H1 (cell line): ENCODE results near the gene TMEM130. TPM values are rescaled to one million over a fixed set of nuclear protein-coding genes. Genes with fewer than 3 reads are reported as not detected.

Source experiments
- CTCF ChIA-PET: fragments of 300-600 bp; sonication (Branson Sonifier 250); formaldehyde crosslinking; loops from one replicate; lab custom pipeline; 2021; ENCODE audit not compliant: partially characterized antibody; lab: Charles Lee
- POLR2A ChIA-PET: fragments of 300-600 bp; sonication (Branson Sonifier 250); formaldehyde crosslinking; loops from one replicate; lab custom pipeline; 2021; ENCODE audit warnings: inconsistent platforms; ENCODE audit not compliant: partially characterized antibody; lab: Charles Lee
- DNase-seq, 2 experiments: peaks; one replicate each; pipeline versions ENCODE4 v3.0.0 to v3.0.0-alpha.2; 2010 to 2022; ENCODE audit warnings: low spot score in 2 of 2, low read depth in 1 of 2, mixed read lengths in 1 of 2
- FAIRE-seq: peaks from 2 replicates; lab custom pipeline; 2011; peaks lifted over from hg19 to GRCh38; lab: Jason Lieb, UNC
- H2AFZ ChIP-seq: 2 replicates; pipeline ENCODE4 v1.8.1; 2012; ENCODE audit warnings: low read length, inconsistent platforms
- H2AK5ac ChIP-seq: 2 replicates; pipeline ENCODE4 v1.6.1; 2013; ENCODE audit warnings: low read depth, low read length
- H2BK120ac ChIP-seq: replicated peaks from 2 replicates; pipeline ENCODE3; 2013; ENCODE audit warnings: low read depth, low read length, inconsistent platforms
- H2BK12ac ChIP-seq: 2 replicates; pipeline ENCODE4 v1.6.1; 2013; ENCODE audit warnings: low read depth, low read length
- H2BK15ac ChIP-seq: 2 replicates; pipeline ENCODE4 v1.6.1; 2013; ENCODE audit warnings: low read length
- H2BK20ac ChIP-seq: 2 replicates; pipeline ENCODE4 v1.6.1; 2013; ENCODE audit warnings: low read length
- H2BK5ac ChIP-seq: 2 replicates; pipeline ENCODE4 v1.6.1; 2013; ENCODE audit warnings: low read depth, low read length
- H3K14ac ChIP-seq: 2 replicates; pipeline ENCODE4 v1.6.1; 2013; ENCODE audit warnings: inconsistent platforms; ENCODE audit not compliant: insufficient read length
- H3K18ac ChIP-seq: 2 replicates; pipeline ENCODE4 v1.6.1; 2013; ENCODE audit warnings: low read length; ENCODE audit errors: extremely low read depth
- H3K23ac ChIP-seq: 2 replicates; pipeline ENCODE4 v1.6.1; 2013; ENCODE audit warnings: inconsistent platforms; ENCODE audit not compliant: insufficient read length
- H3K23me2 ChIP-seq: 2 replicates; pipeline ENCODE4 v1.6.1; 2013; ENCODE audit warnings: low read depth, low read length
- H3K27ac ChIP-seq: 2 replicates; pipeline ENCODE4 v1.6.1; 2011; ENCODE audit warnings: low read depth, low read length, inconsistent platforms
- H3K27me3 ChIP-seq, 4 experiments: replicated peaks in 1 of 4; 1 replicate in 1 of 4; 2 replicates in 3 of 4; pipeline versions ENCODE4 v1.6.1 to v1.8.1; 2011 to 2013; ENCODE audit warnings: low read length in 3 of 4, mild to moderate bottlenecking in 3 of 4, inconsistent platforms in 2 of 4, mixed read lengths in 2 of 4, moderate library complexity in 1 of 4; ENCODE audit not compliant: control insufficient read depth in 3 of 4, insufficient read depth in 3 of 4; ENCODE audit errors: extremely low read depth in 1 of 4
- H3K36me3 ChIP-seq, 4 experiments: 2 replicates each; pipeline versions ENCODE4 v1.6.1 to v1.8.1; 2011 to 2013; ENCODE audit warnings: mild to moderate bottlenecking in 4 of 4, low read length in 3 of 4, moderate library complexity in 2 of 4, control low read depth in 1 of 4, inconsistent platforms in 1 of 4; ENCODE audit not compliant: insufficient read depth in 4 of 4, control insufficient read depth in 2 of 4
- H3K4ac ChIP-seq: replicated peaks from 2 replicates; pipeline ENCODE3; 2013; ENCODE audit warnings: low read length, low read depth, mixed read lengths, inconsistent platforms; ENCODE audit not compliant: insufficient read length
- H3K4me1 ChIP-seq, 4 experiments: replicated peaks in 1 of 4; 1 replicate in 1 of 4; 2 replicates in 3 of 4; pipeline versions ENCODE4 v1.6.1 to v1.8.1; 2011 to 2013; ENCODE audit warnings: low read length in 3 of 4, inconsistent platforms in 2 of 4, mixed read lengths in 1 of 4; ENCODE audit not compliant: insufficient read depth in 4 of 4, control insufficient read depth in 3 of 4
- H3K4me2 ChIP-seq, 2 experiments: 2 replicates each; pipeline versions ENCODE4 v1.6.1 to v1.8.1; 2011 to 2013; ENCODE audit warnings: low read depth in 2 of 2, low read length in 2 of 2, control low read depth in 1 of 2, inconsistent platforms in 1 of 2, mild to moderate bottlenecking in 1 of 2; ENCODE audit not compliant: insufficient read depth in 1 of 2
- H3K4me3 ChIP-seq, 4 experiments: fragments of 200-600, 300-600 bp in 1 of 4; sonication (generic), shearing (Covaris generic), sonication (Bioruptor Twin) in 1 of 4; 2 replicates each; pipeline versions ENCODE4 v1.5.1 to v1.8.1; 2011 to 2016; ENCODE audit warnings: low read length in 4 of 4, low read depth in 3 of 4, control low read depth in 2 of 4, inconsistent platforms in 2 of 4, mild to moderate bottlenecking in 2 of 4, mixed read lengths in 1 of 4, moderate library complexity in 1 of 4; ENCODE audit not compliant: insufficient read depth in 2 of 4; ENCODE audit errors: extremely low read depth in 1 of 4
- H3K56ac ChIP-seq: replicated peaks from 2 replicates; pipeline ENCODE3; 2013; ENCODE audit warnings: low read depth, mild to moderate bottlenecking, mixed read lengths, low read length, inconsistent platforms; ENCODE audit not compliant: insufficient read length
- H3K79me1 ChIP-seq: 2 replicates; pipeline ENCODE4 v1.6.1; 2013; ENCODE audit warnings: low read depth, low read length, control low read depth
- H3K79me2 ChIP-seq, 2 experiments: 2 replicates each; pipeline versions ENCODE4 v1.6.1 to v1.8.1; 2012 to 2013; ENCODE audit warnings: low read length in 2 of 2, mild to moderate bottlenecking in 2 of 2, inconsistent platforms in 1 of 2; ENCODE audit not compliant: insufficient read depth in 2 of 2, control insufficient read depth in 1 of 2
- H3K9ac ChIP-seq, 4 experiments: replicated peaks in 1 of 4; 1 replicate in 1 of 4; 2 replicates in 3 of 4; pipeline versions ENCODE4 v1.6.1 to v1.8.1; 2011 to 2013; ENCODE audit warnings: low read depth in 3 of 4, low read length in 3 of 4, control low read depth in 2 of 4, mild to moderate bottlenecking in 2 of 4, moderate library complexity in 2 of 4, inconsistent platforms in 1 of 4; ENCODE audit errors: extremely low read depth in 1 of 4
- H3K9me3 ChIP-seq, 2 experiments: 2 replicates each; pipeline versions ENCODE4 v1.6.1 to v1.8.1; 2012 to 2013; ENCODE audit warnings: mild to moderate bottlenecking in 2 of 2, moderate library complexity in 2 of 2, control low read depth in 1 of 2, inconsistent platforms in 1 of 2, low read depth in 1 of 2, low read length in 1 of 2, mixed read lengths in 1 of 2; ENCODE audit not compliant: insufficient read depth in 2 of 2
- H4K20me1 ChIP-seq, 2 experiments: replicated peaks in 1 of 2; 2 replicates each; pipeline versions ENCODE3 to v1.8.1; 2011 to 2013; ENCODE audit warnings: inconsistent platforms in 2 of 2, low read length in 2 of 2, mild to moderate bottlenecking in 1 of 2; ENCODE audit not compliant: insufficient read depth in 2 of 2, control insufficient read depth in 1 of 2
- H4K5ac ChIP-seq: 2 replicates; pipeline ENCODE4 v1.6.1; 2013; ENCODE audit warnings: low read length, low read depth, mixed read lengths, inconsistent platforms; ENCODE audit not compliant: insufficient read length
- H4K8ac ChIP-seq: 2 replicates; pipeline ENCODE4 v1.8.0; 2013; ENCODE audit warnings: mild to moderate bottlenecking, moderate library complexity, low read length, inconsistent platforms; ENCODE audit not compliant: insufficient read depth; ENCODE audit errors: extremely low read depth
- H4K91ac ChIP-seq: replicated peaks from 2 replicates; pipeline ENCODE3; 2013; ENCODE audit warnings: low read length, mixed read lengths, inconsistent platforms; ENCODE audit not compliant: insufficient read length
- ASH2L ChIP-seq: fragments of 200-600, 300-600 bp; sonication (generic); IDR thresholded peaks from one replicate; pipeline ENCODE4 v1.7.1; 2017; ENCODE audit warnings: low read length
- BRCA1 ChIP-seq: IDR thresholded peaks from 2 replicates; pipeline ENCODE4 v1.6.1; 2012; ENCODE audit warnings: low read depth, low read length, improper control_type of control experiment
- CEBPB ChIP-seq: IDR thresholded peaks from 2 replicates; pipeline ENCODE4 v1.6.1; 2012; ENCODE audit warnings: low read depth, low read length
- E2F6 ChIP-seq: IDR thresholded peaks from 2 replicates; pipeline ENCODE4 v1.6.1; 2012; ENCODE audit warnings: inconsistent platforms
- EGR1 ChIP-seq: IDR thresholded peaks from 2 replicates; pipeline ENCODE4 v1.6.1; 2011; ENCODE audit warnings: low read depth, low read length, borderline replicate concordance
- KDM1A ChIP-seq: fragments of 200-600, 300-600 bp; sonication (generic); IDR thresholded peaks from 2 replicates; pipeline ENCODE4 v1.7.1; 2016; ENCODE audit warnings: mild to moderate bottlenecking, low read length, borderline replicate concordance
- POLR2AphosphoS5 ChIP-seq: IDR thresholded peaks from 2 replicates; pipeline ENCODE4 v1.6.1; 2011; ENCODE audit warnings: low read depth, low read length
- RBBP5 ChIP-seq: IDR thresholded peaks from 2 replicates; pipeline ENCODE4 v1.7.1; 2012; ENCODE audit warnings: low read depth, mild to moderate bottlenecking, inconsistent platforms, low read length, moderate library complexity, borderline replicate concordance
- SIN3A ChIP-seq, 2 experiments: IDR thresholded peaks in 1 of 2; conservative IDR thresholded peaks in 1 of 2; 2 replicates each; pipeline ENCODE4 v1.6.1; 2011 to 2012; ENCODE audit warnings: low read length in 2 of 2, improper control_type of control experiment in 1 of 2, low read depth in 1 of 2, mild to moderate bottlenecking in 1 of 2
- TAF7 ChIP-seq: optimal IDR thresholded peaks from 2 replicates; pipeline ENCODE3; 2011; ENCODE audit warnings: low read depth, mild to moderate bottlenecking, inconsistent platforms, low read length, moderate library complexity, borderline replicate concordance
- TBP ChIP-seq: IDR thresholded peaks from 2 replicates; pipeline ENCODE4 v1.6.1; 2011; ENCODE audit warnings: low read depth, low read length, improper control_type of control experiment
- TCF12 ChIP-seq: IDR thresholded peaks from 2 replicates; pipeline ENCODE4 v1.6.1; 2011; ENCODE audit warnings: low read depth, mild to moderate bottlenecking, low read length
- YY1 ChIP-seq: IDR thresholded peaks from 2 replicates; pipeline ENCODE4 v1.6.1; 2011; ENCODE audit warnings: low read depth, mild to moderate bottlenecking, low read length
- WGBS, 2 experiments: shearing (Covaris generic) in 1 of 2; methylation state at CpG; one replicate each; pipeline versions ENCODE4 v1.1.6 to v1.1.7; 2013 to 2015; ENCODE audit warnings: low lambda C conversion rate in 2 of 2, mixed read lengths in 2 of 2, inconsistent platforms in 1 of 2, low coverage in 1 of 2, missing lambda C conversion rate in 1 of 2; ENCODE audit not compliant: insufficient replicate concordance in 2 of 2, insufficient coverage in 1 of 2, insufficient read length in 1 of 2; ENCODE audit errors: extremely low coverage in 1 of 2, missing lambda C conversion rate in 1 of 2; 5-methylcytosine and 5-hydroxymethylcytosine counted together
- polyA plus RNA-seq, 7 experiments: library from polyadenylated mRNA; depleted of rRNA in 3 of 7; stranded (reverse) in 5 of 7; unstranded in 2 of 7; fragments of >200 nt in 5 of 7; fragments of 200-250 nt in 2 of 7; gene quantifications; 1 replicate in 5 of 7; 2 replicates in 1 of 7; 4 replicates in 1 of 7; pipeline versions ENCODE4 v1.2.1 to v1.2.3, GENCODE V29; 2011 to 2013; ENCODE audit warnings: missing spikeins in 2 of 7, mixed read lengths in 2 of 7
- total RNA-seq: library from RNA; stranded (reverse); fragmentation: NEBNext Ultra II Directional; extraction: Animal tissue kit (Norgen Biotek cat#: 25700); gene quantifications from 2 replicates; pipeline ENCODE4 v1.2.1, GENCODE V29; 2021

TMEM130 gene
- total and polyA plus RNA-seq, 2 of the 8 experiments (the other 6 are each of a cell fraction or from before 2014, with no cell fraction given): 2.9 to 6.6 TPM

- no peak overlapping the region; a peak in 1 of 8 replicates for H3K4me3 ChIP-seq
- ChIA-PET CTCF (interaction anchor here (0.5 to 4.3 kb wide), 7 partner anchors 30 to 576 kb away, joined by 3 to 28 read pairs (median 3); partner anchors contain the start of gene BAIAP2L1), POLR2A (no interaction called here)
- H3K9me3 ChIP-seq: peaks cover 3% of the 10 kb centered on the region in 2 experiments; a peak in 1 of 4 replicates
- H3K14ac ChIP-seq: no peak overlapping the region
- H3K23ac ChIP-seq: no peak overlapping the region
- no peaks in the 10 kb centered on the region for H3K79me1 ChIP-seq
- no peak overlapping the region for H3K9ac ChIP-seq
- no peaks in the 10 kb centered on the region for H3K23me2 ChIP-seq
- H2BK20ac ChIP-seq: no peak overlapping the region
- H3K27ac ChIP-seq: no peak overlapping the region
- no peaks in the 10 kb centered on the region for H4K20me1 ChIP-seq
- no peak overlapping the region for H3K4ac ChIP-seq
- H3K4me1 ChIP-seq: no peaks in the 10 kb centered on the region
- H2AK5ac ChIP-seq: no peak overlapping the region
- no peak overlapping the region for H2BK5ac ChIP-seq
- 0 out of 2 replicates have a peak overlapping the region, but pooled peaks have one; percentile 8 for H2BK15ac ChIP-seq
- H4K8ac ChIP-seq: no peak overlapping the region
- H2BK120ac ChIP-seq: no peak overlapping the region
- H3K56ac ChIP-seq: no peak overlapping the region
- H2AFZ ChIP-seq: no peak overlapping the region
- H4K5ac ChIP-seq: no peak overlapping the region
- no peaks in the 10 kb centered on the region for H3K36me3 ChIP-seq
- H3K4me2 ChIP-seq: no peak overlapping the region
- H3K79me2 ChIP-seq: no peaks in the 10 kb centered on the region
- H2BK12ac ChIP-seq: no peak overlapping the region
- FAIRE-seq (no peak), DNase-seq (no peak)
- 87% methylated on average over 6 of the region's 7 CpGs; no CpG with 5 or more reads in 1 of the 2 experiments for WGBS, 2 experiments
- no peaks in the 10 kb centered on the region for H3K27me3 ChIP-seq
- no peak overlapping the region for H4K91ac ChIP-seq
- no peak overlapping the region for H3K18ac ChIP-seq
- TF ChIP-seq YY1 (no peak), BRCA1 (no peak), SIN3A (conservative IDR thresholded peaks at IDR 0.05 in 1 of 2, IDR thresholded peaks at IDR 0.05 in 1 of 2; ENCODE audit: low read depth in 1 of 2, low read length in 2 of 2) (no peak), EGR1 (no peak), TBP (no peak), CEBPB (no peak), KDM1A (no peak), POLR2AphosphoS5 (no peak), ASH2L (no peak), E2F6 (no peak), TAF7 (no peak), RBBP5 (no peak), TCF12 (no peak)
These were observed 67.6 kb downstream of the TMEM130 start for GRCh38 chr7:98802088-98802780.
